Upper lobe of left lung (tissue), 4 donors: Measurements from ENCODE around the gene MAPK12.

Experiments used
- CTCF ChIP-seq, 6 experiments: fragments of 450-650 bp in 4 of 6; fragments of 200-600 bp in 2 of 6; sonication (generic) in 2 of 6; IDR thresholded peaks; one replicate each; pipeline ENCODE4 v1.5.1; 2016 to 2019; ENCODE audit warnings: antibody characterized with exemption in 6 of 6
- EP300 ChIP-seq, 4 donors: sonication (generic); formaldehyde crosslinking; IDR thresholded peaks; one replicate each; pipeline ENCODE4 v1.5.1; 2017; ENCODE audit warnings: antibody characterized with exemption in 4 of 4, control low read depth in 2 of 4
- POLR2A ChIP-seq, 4 donors: fragments of 450-650 bp; IDR thresholded peaks; one replicate each; pipeline ENCODE4 v1.5.1; 2016 to 2017; ENCODE audit warnings: antibody characterized with exemption in 4 of 4, mild to moderate bottlenecking in 2 of 4
- POLR2AphosphoS5 ChIP-seq, 2 donors: sonication (generic); formaldehyde crosslinking; IDR thresholded peaks; one replicate each; pipeline ENCODE4 v1.5.1; 2017; ENCODE audit warnings: antibody characterized with exemption in 2 of 2

- TF ChIP-seq POLR2AphosphoS5 (IDR thresholded peaks at IDR 0.05) (peak; percentile 12 to 46), CTCF (IDR thresholded peaks at IDR 0.05) (peak in 1 of 6 experiments; percentile 13), POLR2A (IDR thresholded peaks at IDR 0.05) (peak in 2 of 4 donors; percentile 51 to 62), EP300 (IDR thresholded peaks at IDR 0.05) (no peak)
Measured at GRCh38 chr22:50250555-50251476, 10.7 kb downstream of the MAPK12 start, which contains the start of gene HDAC10.
